ENCODE data around the gene TRPM3. TPM values are rescaled to one million over a fixed set of nuclear protein-coding genes. Genes with fewer than 3 reads are reported as not detected.
"Not testable (repeated sequence)": the region's sequence is repeated elsewhere in the genome, so short reads cannot be mapped to it uniquely, and the experiment has no call there.

The TRPM3 gene
- total RNA-seq, 1 donor from 2014 or later, result not detected

GRCh38 chr9:70746316-70746715, 375.1 kb downstream of the TRPM3 start:
- no peak for ATAC-seq

GRCh38 chr9:70724794-70725193, 396.6 kb downstream of the TRPM3 start:
- ATAC-seq, result not testable (repeated sequence)

- not testable (repeated sequence) for ATAC-seq
These were observed 397.4 kb downstream of the TRPM3 start for GRCh38 chr9:70724025-70724424.

GRCh38 chr9:70706797-70707196, 414.6 kb downstream of the TRPM3 start:
- not testable (repeated sequence) for ATAC-seq

GRCh38 chr9:70701163-70701562, 420.3 kb downstream of the TRPM3 start:
- no peak for ATAC-seq

- no peak for ATAC-seq
These were observed 424.6 kb downstream of the TRPM3 start for GRCh38 chr9:70696694-70697335.

GRCh38 chr9:70694758-70695157, 426.7 kb downstream of the TRPM3 start:
- ATAC-seq, result no peak

GRCh38 chr9:70693186-70693585, 428.2 kb downstream of the TRPM3 start:
- no peak for ATAC-seq

GRCh38 chr9:70692431-70692830, 429.0 kb downstream of the TRPM3 start:
- ATAC-seq, result no peak

GRCh38 chr9:70688704-70689103, 432.7 kb downstream of the TRPM3 start:
- ATAC-seq, result no peak

GRCh38 chr9:70683841-70684240, 437.6 kb downstream of the TRPM3 start:
- ATAC-seq, result no peak

- no peak for ATAC-seq
These were observed 439.1 kb downstream of the TRPM3 start for GRCh38 chr9:70682298-70682697.

- ATAC-seq, result no peak
These were observed 441.6 kb downstream of the TRPM3 start for GRCh38 chr9:70679845-70680244.

- ATAC-seq, result no peak
These were observed 443.3 kb downstream of the TRPM3 start for GRCh38 chr9:70678153-70678552.

- no peak for ATAC-seq
These were observed 444.2 kb downstream of the TRPM3 start for GRCh38 chr9:70677055-70677735.

GRCh38 chr9:70675868-70676370, 445.5 kb downstream of the TRPM3 start:
- ATAC-seq, result no peak

GRCh38 chr9:70673844-70674243, 447.6 kb downstream of the TRPM3 start:
- no peak for ATAC-seq

- ATAC-seq, result no peak
These were observed 449.2 kb downstream of the TRPM3 start for GRCh38 chr9:70672161-70672649.

GRCh38 chr9:70668751-70669150, 452.7 kb downstream of the TRPM3 start:
- no peak for ATAC-seq

- ATAC-seq, result no peak
These were observed 462.7 kb downstream of the TRPM3 start for GRCh38 chr9:70658765-70659164.

- no peak for ATAC-seq
These were observed 465.1 kb downstream of the TRPM3 start for GRCh38 chr9:70656281-70656680.

- ATAC-seq, result no peak
These were observed 467.3 kb downstream of the TRPM3 start for GRCh38 chr9:70654144-70654543.

- not testable (repeated sequence) for ATAC-seq
These were observed 476.8 kb downstream of the TRPM3 start for GRCh38 chr9:70644627-70645026.

GRCh38 chr9:70642341-70642740, 479.1 kb downstream of the TRPM3 start:
- no peak for ATAC-seq

Measured in esophagus mucosa (tissue), 1 donor.